Embryonic facial prominence (tissue), 1 donor: ENCODE results near the gene CEP104.
"Not testable (repeated sequence)": the region's sequence is repeated elsewhere in the genome, so short reads cannot be mapped to it uniquely, and the experiment has no call there.

ENCODE experiments used
- DNase-seq: peaks from one replicate; pipeline ENCODE4 v3.0.0-alpha.2; 2016; ENCODE audit errors: extremely low spot score

The CEP104 gene

GRCh38 chr1:3825356-3825755 is 31.7 kb downstream of the CEP104 start:
- DNase-seq: no peak

GRCh38 chr1:3824650-3825049 is 32.4 kb downstream of the CEP104 start:
- no peak for DNase-seq

- no peak for DNase-seq
These were observed 34.6 kb downstream of the CEP104 start for GRCh38 chr1:3822421-3822820.

GRCh38 chr1:3821908-3822307 is 35.1 kb downstream of the CEP104 start:
- no peak for DNase-seq

GRCh38 chr1:3821447-3821846 is 35.6 kb downstream of the CEP104 start:
- DNase-seq: no peak

- DNase-seq: no peak
These were observed 36.0 kb downstream of the CEP104 start for GRCh38 chr1:3821004-3821403.

GRCh38 chr1:3820316-3820715 is 36.7 kb downstream of the CEP104 start:
- DNase-seq: no peak

GRCh38 chr1:3819771-3820200 is 37.2 kb downstream of the CEP104 start:
- DNase-seq: no peak

GRCh38 chr1:3817821-3818597 is 39.0 kb downstream of the CEP104 start:
- no peak for DNase-seq

GRCh38 chr1:3817138-3817740 is 39.8 kb downstream of the CEP104 start:
- DNase-seq: no peak

GRCh38 chr1:3816331-3817137 is 40.5 kb downstream of the CEP104 start:
- DNase-seq: no peak

GRCh38 chr1:3814771-3815561 is 42.0 kb downstream of the CEP104 start:
- DNase-seq: no peak

- DNase-seq: no peak
These were observed 42.9 kb downstream of the CEP104 start for GRCh38 chr1:3814065-3814464.

- no peak for DNase-seq
These were observed 45.5 kb downstream of the CEP104 start for GRCh38 chr1:3811595-3811911.

GRCh38 chr1:3810149-3810761 is 46.8 kb downstream of the CEP104 start:
- DNase-seq: not testable (repeated sequence)

GRCh38 chr1:3809680-3810079 is 47.3 kb downstream of the CEP104 start:
- DNase-seq: no peak

- no peak for DNase-seq
These were observed 49.2 kb downstream of the CEP104 start for GRCh38 chr1:3807769-3808168.

- DNase-seq: no peak
These were observed 52.0 kb downstream of the CEP104 start for GRCh38 chr1:3805038-3805437.

GRCh38 chr1:3804627-3804944 is 52.4 kb downstream of the CEP104 start:
- DNase-seq: not testable (repeated sequence)

- no peak for DNase-seq
These were observed 52.9 kb downstream of the CEP104 start for GRCh38 chr1:3803905-3804626.

GRCh38 chr1:3800795-3801194 is 56.2 kb downstream of the CEP104 start:
- not testable (repeated sequence) for DNase-seq
